K562 (cell line): Measurements from ENCODE around the gene DNMT3A. TPM values are rescaled to one million over a fixed set of nuclear protein-coding genes. Genes with fewer than 3 reads are reported as not detected.

Experiments
- BCOR ChIP-seq: fragments of 450-650 bp; IDR thresholded peaks from 2 replicates; pipeline ENCODE4 v1.6.1; 2016
- BHLHE40 ChIP-seq: IDR thresholded peaks from 2 replicates; pipeline ENCODE4 v1.6.1; 2011; ENCODE audit warnings: low read length, improper control_type of control experiment
- CCAR2 ChIP-seq: fragments of 200-400 bp; formaldehyde crosslinking; IDR thresholded peaks from 2 replicates; pipeline ENCODE4 v1.6.1; 2017; ENCODE audit warnings: mild to moderate bottlenecking, low read depth, low read length
- CXXC5 ChIP-seq: fragments of 250-450 bp; sonication (Bioruptor Pico); IDR thresholded peaks from 2 replicates; pipeline ENCODE4 v1.8.0; 2022; ENCODE audit warnings: inconsistent platforms, mild to moderate bottlenecking, moderate library complexity
- DPF2 ChIP-seq: fragments of 450-650 bp; IDR thresholded peaks from 2 replicates; pipeline ENCODE4 v1.6.1; 2016
- ETV5 ChIP-seq: sonication (generic); formaldehyde crosslinking; IDR thresholded peaks from 2 replicates; pipeline ENCODE4 v1.4.0; 2020; ENCODE audit warnings: low read depth, mild to moderate bottlenecking, missing genetic modification reagents
- KLF1 ChIP-seq: fragments of 450-650 bp; IDR thresholded peaks from 2 replicates; pipeline ENCODE4 v1.6.1; 2016; ENCODE audit warnings: missing genetic modification characterization, missing compliant biosample characterization
- MCM3 ChIP-seq: fragments of 450-650 bp; IDR thresholded peaks from 2 replicates; pipeline ENCODE4 v1.6.1; 2016
- POLR2G ChIP-seq: fragments of 200-400 bp; formaldehyde crosslinking; IDR thresholded peaks from 2 replicates; pipeline ENCODE4 v1.6.1; 2017; ENCODE audit warnings: low read depth, mild to moderate bottlenecking, antibody characterized with exemption, low read length, moderate library complexity
- SIN3B ChIP-seq: fragments of 450-650 bp; IDR thresholded peaks from 2 replicates; pipeline ENCODE4 v1.6.1; 2017; ENCODE audit warnings: low read depth, mild to moderate bottlenecking, moderate library complexity
- SOX6 ChIP-seq: fragments of 450-650 bp; IDR thresholded peaks from 2 replicates; pipeline ENCODE4 v1.6.1; 2014; ENCODE audit warnings: mild to moderate bottlenecking
- ZFP36 ChIP-seq: fragments of 150-350 bp; IDR thresholded peaks from 2 replicates; pipeline ENCODE4 v1.6.1; 2018; ENCODE audit warnings: low read length, low read depth; ENCODE audit not compliant: partially characterized antibody
- ZNF24 ChIP-seq: fragments of 450-650 bp; IDR thresholded peaks from 2 replicates; pipeline ENCODE4 v1.6.1; 2016
- ZNF3 ChIP-seq: fragments of 250-450 bp; sonication (Bioruptor Pico); IDR thresholded peaks from 2 replicates; pipeline ENCODE4 v1.5.0; 2021; ENCODE audit warnings: mild to moderate bottlenecking, moderate library complexity
- ZNF408 ChIP-seq: fragments of 250-450 bp; sonication (Bioruptor Pico); IDR thresholded peaks from 2 replicates; pipeline ENCODE4 v1.4.0; 2020; ENCODE audit warnings: low read depth, mild to moderate bottlenecking, moderate library complexity
- polyA plus RNA-seq, 8 experiments: library from polyadenylated mRNA; depleted of rRNA in 4 of 8; stranded (reverse) in 5 of 8; unstranded in 3 of 8; fragments of >200 nt; fragmentation: Nextera tagmentation in 2 of 8; fragmentation: Illumina TruSeq in 1 of 8; extraction: Ambion mirVana in 2 of 8; extraction: Trizol in 1 of 8; gene quantifications; 2 replicates each; pipeline versions ENCODE4 v1.2.1 to v1.2.3, GENCODE V29; 2011 to 2014; ENCODE audit warnings: inconsistent platforms in 1 of 8, missing spikeins in 1 of 8
- total RNA-seq, 7 experiments: library from RNA; depleted of rRNA in 6 of 7; stranded (reverse); fragments of >200 nt in 6 of 7; fragmentation: Illumina TruSeq in 2 of 7; extraction: Trizol in 2 of 7; gene quantifications; 2 replicates each; pipeline versions ENCODE4 v1.2.1 to v1.2.3, GENCODE V29; 2011 to 2021; ENCODE audit warnings: low replicate concordance in 1 of 7
- TF ChIP-seq, protein P1 (sequence below): fragments of 250-450 bp; sonication (Bioruptor Pico); IDR thresholded peaks from 2 replicates; pipeline ENCODE4 v1.4.0; 2020
- TF ChIP-seq, protein P2 (sequence below): fragments of 250-450 bp; sonication (Bioruptor Pico); IDR thresholded peaks from 2 replicates; pipeline ENCODE4 v1.5.0; 2022; ENCODE audit warnings: mild to moderate bottlenecking
- TF ChIP-seq, protein P3 (sequence below), 2 experiments: fragments of 450-650 bp; formaldehyde crosslinking in 1 of 2; IDR thresholded peaks; 2 replicates each; pipeline versions ENCODE4 v1.4.0 to v1.6.1; 2014 to 2020; ENCODE audit warnings: mild to moderate bottlenecking in 2 of 2, borderline replicate concordance in 1 of 2, low read depth in 1 of 2

DNMT3A gene
- total and polyA plus RNA-seq, 9 of the 15 experiments (the other 6 are each of a cell fraction or from before 2014, with no cell fraction given): 3.0 to 16.0 (median 6.1) TPM

DNA sequence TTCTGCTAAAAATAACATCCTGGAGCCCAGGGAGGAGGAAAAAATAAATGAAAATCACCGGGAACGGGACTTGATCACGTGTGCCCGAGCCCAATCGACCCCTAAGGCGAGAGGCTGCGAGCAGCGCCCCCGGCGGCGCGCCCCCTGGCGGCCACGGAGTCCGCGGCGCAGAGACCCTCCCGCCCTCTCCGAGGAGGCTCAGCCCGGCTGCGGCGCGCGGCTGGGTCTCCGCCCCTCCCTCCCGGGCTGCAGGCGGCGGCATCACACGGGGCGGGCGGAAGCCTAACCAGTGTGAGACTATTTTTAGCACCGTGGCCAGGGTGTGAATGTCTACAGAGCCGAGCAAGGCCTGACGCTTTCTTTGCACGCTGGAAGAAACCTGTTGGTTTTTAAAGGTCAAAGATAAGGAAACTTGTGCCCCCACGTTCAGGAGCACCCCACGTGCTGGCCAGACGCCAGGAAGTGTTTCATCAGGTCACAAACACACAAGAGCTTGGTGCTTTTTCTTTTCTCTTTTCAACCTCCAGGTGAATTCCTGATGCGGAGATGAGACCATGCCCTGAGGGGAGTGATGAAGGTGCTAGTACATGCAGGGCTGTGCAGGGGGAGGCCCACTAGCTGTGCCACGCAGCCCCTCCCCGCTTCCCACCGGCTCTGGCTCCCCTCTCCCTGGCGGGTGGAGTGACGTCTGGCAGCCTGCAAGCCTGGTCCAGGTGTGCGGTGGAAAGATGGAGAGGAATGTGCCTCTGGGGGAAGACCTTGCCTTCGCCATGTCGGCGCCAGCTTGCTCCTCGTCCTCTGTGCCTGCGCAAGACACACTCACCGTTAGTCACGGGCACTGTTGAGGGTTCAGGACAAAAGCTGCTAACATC, 35.3 kb upstream of the DNMT3A start (continued):
- no peak for TF ChIP-seq ZNF408 (CRISPR knock-in tag)
- TF ChIP-seq, protein P1, sequence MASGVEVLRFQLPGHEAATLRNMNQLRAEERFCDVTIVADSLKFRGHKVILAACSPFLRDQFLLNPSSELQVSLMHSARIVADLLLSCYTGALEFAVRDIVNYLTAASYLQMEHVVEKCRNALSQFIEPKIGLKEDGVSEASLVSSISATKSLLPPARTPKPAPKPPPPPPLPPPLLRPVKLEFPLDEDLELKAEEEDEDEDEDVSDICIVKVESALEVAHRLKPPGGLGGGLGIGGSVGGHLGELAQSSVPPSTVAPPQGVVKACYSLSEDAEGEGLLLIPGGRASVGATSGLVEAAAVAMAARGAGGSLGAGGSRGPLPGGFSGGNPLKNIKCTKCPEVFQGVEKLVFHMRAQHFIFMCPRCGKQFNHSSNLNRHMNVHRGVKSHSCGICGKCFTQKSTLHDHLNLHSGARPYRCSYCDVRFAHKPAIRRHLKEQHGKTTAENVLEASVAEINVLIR: peak; percentile 39; the same call in 1 of the 2 replicates
- no peak for TF ChIP-seq BCOR
- TF ChIP-seq DPF2: 0 out of 2 replicates have a peak, but pooled peaks have one; percentile 14
- TF ChIP-seq POLR2G: 0 out of 2 replicates have a peak, but pooled peaks have one; percentile 43
- peak; percentile 80 for TF ChIP-seq CXXC5 (CRISPR knock-in tag)
- peak; percentile 54; the same call in 1 of the 2 replicates for TF ChIP-seq SOX6
- no peak for TF ChIP-seq KLF1 (tag)
- peak; percentile 28; the same call in 1 of the 2 replicates for TF ChIP-seq BHLHE40
- no peak for TF ChIP-seq SIN3B
- TF ChIP-seq, protein P2, sequence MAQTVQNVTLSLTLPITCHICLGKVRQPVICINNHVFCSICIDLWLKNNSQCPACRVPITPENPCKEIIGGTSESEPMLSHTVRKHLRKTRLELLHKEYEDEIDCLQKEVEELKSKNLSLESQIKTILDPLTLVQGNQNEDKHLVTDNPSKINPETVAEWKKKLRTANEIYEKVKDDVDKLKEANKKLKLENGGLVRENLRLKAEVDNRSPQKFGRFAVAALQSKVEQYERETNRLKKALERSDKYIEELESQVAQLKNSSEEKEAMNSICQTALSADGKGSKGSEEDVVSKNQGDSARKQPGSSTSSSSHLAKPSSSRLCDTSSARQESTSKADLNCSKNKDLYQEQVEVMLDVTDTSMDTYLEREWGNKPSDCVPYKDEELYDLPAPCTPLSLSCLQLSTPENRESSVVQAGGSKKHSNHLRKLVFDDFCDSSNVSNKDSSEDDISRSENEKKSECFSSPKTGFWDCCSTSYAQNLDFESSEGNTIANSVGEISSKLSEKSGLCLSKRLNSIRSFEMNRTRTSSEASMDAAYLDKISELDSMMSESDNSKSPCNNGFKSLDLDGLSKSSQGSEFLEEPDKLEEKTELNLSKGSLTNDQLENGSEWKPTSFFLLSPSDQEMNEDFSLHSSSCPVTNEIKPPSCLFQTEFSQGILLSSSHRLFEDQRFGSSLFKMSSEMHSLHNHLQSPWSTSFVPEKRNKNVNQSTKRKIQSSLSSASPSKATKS (CRISPR knock-in tag): no peak
- TF ChIP-seq ZNF24: no peak
- TF ChIP-seq ETV5 (CRISPR knock-in tag): peak; percentile 19; the same call in 1 of the 2 replicates
- no peak for TF ChIP-seq ZNF3
- TF ChIP-seq CCAR2: no peak
- TF ChIP-seq ZFP36: peak; percentile 66
- no peak for TF ChIP-seq MCM3
- TF ChIP-seq, protein P3, sequence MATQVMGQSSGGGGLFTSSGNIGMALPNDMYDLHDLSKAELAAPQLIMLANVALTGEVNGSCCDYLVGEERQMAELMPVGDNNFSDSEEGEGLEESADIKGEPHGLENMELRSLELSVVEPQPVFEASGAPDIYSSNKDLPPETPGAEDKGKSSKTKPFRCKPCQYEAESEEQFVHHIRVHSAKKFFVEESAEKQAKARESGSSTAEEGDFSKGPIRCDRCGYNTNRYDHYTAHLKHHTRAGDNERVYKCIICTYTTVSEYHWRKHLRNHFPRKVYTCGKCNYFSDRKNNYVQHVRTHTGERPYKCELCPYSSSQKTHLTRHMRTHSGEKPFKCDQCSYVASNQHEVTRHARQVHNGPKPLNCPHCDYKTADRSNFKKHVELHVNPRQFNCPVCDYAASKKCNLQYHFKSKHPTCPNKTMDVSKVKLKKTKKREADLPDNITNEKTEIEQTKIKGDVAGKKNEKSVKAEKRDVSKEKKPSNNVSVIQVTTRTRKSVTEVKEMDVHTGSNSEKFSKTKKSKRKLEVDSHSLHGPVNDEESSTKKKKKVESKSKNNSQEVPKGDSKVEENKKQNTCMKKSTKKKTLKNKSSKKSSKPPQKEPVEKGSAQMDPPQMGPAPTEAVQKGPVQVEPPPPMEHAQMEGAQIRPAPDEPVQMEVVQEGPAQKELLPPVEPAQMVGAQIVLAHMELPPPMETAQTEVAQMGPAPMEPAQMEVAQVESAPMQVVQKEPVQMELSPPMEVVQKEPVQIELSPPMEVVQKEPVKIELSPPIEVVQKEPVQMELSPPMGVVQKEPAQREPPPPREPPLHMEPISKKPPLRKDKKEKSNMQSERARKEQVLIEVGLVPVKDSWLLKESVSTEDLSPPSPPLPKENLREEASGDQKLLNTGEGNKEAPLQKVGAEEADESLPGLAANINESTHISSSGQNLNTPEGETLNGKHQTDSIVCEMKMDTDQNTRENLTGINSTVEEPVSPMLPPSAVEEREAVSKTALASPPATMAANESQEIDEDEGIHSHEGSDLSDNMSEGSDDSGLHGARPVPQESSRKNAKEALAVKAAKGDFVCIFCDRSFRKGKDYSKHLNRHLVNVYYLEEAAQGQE (IDR thresholded peaks at IDR 0.05; ENCODE audit: borderline replicate concordance): peak; percentile 76
- TF ChIP-seq, protein P3 (CRISPR knock-in tag; IDR thresholded peaks at IDR 0.05; ENCODE audit: low read depth): no peak
